ENCODE data around the gene RDH8.

DNA sequence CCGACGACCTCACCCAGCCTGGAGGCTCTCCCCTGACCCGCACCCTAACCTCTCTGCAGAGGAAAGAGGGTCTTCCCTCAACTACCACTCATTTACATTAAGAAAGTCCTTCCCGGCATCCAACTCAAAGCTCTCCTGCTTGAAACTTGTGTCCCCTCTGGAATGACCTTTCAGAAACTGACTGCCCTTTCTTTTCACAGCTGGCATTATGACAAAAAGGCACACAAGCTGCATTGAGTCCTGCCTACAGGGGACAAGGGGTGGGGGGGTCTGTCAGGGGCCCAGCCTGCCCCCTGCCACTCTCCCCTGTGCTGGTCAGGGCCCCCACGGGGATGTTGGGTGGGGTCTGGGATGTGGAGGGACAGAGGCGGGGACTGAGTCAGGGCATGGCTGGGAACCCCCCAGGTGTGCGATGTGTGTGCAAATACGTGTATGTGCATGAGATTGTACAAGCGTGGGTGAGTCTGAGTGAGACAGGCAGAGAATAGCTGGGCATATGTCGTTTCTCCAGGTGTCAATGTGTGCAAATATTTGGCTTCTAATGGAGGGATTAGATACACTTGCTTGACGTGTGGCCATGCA, 5.0 kb upstream of the RDH8 start:
- TF ChIP-seq CTCF (optimal IDR thresholded peaks at IDR 0.05 in 1 of 3, IDR thresholded peaks at IDR 0.05 in 1 of 3, conservative IDR thresholded peaks at IDR 0.05 in 1 of 3; ENCODE audit: extremely low read depth in 1 of 3, insufficient read depth in 2 of 3, low read length in 3 of 3): no peak
- TF ChIP-seq EZH2 (IDR thresholded peaks at IDR 0.05; ENCODE audit: low read length): no peak

All from keratinocyte (primary cell).